ENCODE data around the gene PCCA. TPM values are rescaled to one million over a fixed set of nuclear protein-coding genes. Genes with fewer than 3 reads are reported as not detected.
A peak's percentile ranks its signal among the peaks of the same experiment; 100 is the strongest.
"Not testable (repeated sequence)": the region's sequence is repeated elsewhere in the genome, so short reads cannot be mapped to it uniquely, and the experiment has no call there.

PCCA gene, protein sequence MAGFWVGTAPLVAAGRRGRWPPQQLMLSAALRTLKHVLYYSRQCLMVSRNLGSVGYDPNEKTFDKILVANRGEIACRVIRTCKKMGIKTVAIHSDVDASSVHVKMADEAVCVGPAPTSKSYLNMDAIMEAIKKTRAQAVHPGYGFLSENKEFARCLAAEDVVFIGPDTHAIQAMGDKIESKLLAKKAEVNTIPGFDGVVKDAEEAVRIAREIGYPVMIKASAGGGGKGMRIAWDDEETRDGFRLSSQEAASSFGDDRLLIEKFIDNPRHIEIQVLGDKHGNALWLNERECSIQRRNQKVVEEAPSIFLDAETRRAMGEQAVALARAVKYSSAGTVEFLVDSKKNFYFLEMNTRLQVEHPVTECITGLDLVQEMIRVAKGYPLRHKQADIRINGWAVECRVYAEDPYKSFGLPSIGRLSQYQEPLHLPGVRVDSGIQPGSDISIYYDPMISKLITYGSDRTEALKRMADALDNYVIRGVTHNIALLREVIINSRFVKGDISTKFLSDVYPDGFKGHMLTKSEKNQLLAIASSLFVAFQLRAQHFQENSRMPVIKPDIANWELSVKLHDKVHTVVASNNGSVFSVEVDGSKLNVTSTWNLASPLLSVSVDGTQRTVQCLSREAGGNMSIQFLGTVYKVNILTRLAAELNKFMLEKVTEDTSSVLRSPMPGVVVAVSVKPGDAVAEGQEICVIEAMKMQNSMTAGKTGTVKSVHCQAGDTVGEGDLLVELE
- total RNA-seq, result 72.5 TPM
- long read RNA-seq, transcript PCCA-202 (24 exons, 2,494 nt), result major isoform, 80 of 97 reads
- long read RNA-seq, transcript PCCA-201 (23 exons, 2,418 nt), result minor isoform, 7 of 97 reads
- long read RNA-seq, partial matches to known transcripts, result 3 of 97 reads
- long read RNA-seq, other reads (novel, unspliced or antisense), result 7 of 97 reads

- peak; percentile 100 for ATAC-seq
- intact Hi-C loops (cut with micrococcal nuclease), result no loop called here
Measured at GRCh38 chr13:100088644-100089464, at the start of gene PCCA. Gene PCCA, plus strand, starts transcription at chr13:100089093. Its CDS starts 28 bp downstream, at chr13:100089121.

DNA sequence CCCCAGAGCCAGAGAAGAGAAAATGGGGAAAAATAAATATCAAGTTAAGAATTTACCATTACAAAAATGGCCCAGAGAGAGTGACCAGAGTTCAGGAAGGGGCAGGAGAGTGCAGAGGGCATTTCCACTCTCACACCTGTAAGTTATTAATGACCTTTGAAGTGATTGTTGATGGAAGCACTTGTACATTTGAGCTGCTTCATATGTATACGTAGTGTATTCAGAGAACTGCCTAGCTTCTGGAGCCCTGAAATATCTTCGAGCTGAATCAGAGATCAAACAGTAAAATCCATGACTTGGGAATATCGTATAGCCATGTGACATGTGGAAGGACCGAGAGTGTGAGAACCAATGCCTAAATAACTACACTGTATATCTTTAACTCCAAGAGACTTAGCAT, 49.2 kb upstream of the PCCA start:
- no peak for DNase-seq
- intact Hi-C loops (cut with micrococcal nuclease), result no loop called here
- no peak for ATAC-seq

More at GRCh38 chr13:100088644-100089464, at the start of gene PCCA:
- DNase-seq, result peak; percentile 96

DNA sequence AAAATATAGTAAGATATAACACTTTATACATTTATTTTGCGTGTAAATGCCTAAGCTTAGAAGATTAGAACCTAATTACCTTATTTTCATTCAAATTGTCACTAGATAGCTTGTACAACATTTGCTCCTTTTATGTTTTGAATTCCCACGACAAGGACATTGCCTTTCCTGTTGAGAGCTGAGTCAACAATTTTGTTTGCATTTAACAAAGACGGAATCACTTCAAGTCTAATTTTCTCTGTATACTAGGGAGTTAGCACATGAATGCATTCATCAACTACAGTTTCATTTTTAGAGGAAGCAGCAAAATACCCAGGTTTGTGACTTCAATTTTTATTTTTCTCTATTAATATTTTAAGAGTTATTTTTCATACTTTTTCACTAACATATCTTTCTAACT, 48.7 kb upstream of the PCCA start:
- intact Hi-C loops (cut with micrococcal nuclease), result no loop called here
- ATAC-seq (no peak), DNase-seq (no peak)

DNA sequence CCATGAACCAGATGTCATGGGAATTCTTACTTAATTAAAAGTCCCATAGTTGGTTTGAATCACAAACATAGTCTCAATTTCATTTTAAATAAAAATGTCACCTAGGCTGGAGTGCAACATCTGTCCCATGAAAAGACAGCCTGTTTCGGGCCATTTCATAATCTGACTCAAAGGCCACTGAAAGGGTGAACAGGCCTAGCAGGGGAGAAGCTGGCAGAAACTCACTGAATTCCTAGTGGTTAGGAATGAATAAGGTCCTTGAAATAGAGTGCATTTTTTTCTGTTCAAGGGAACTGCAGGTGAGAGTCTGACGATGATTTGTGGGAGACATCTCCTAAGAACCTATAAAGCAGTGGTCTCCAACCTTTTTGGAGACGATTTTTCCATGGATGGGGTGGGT, 44.0 kb upstream of the PCCA start:
- intact Hi-C loops (cut with micrococcal nuclease), result no loop called here
- DNase-seq, result no peak
- no peak for ATAC-seq

DNA sequence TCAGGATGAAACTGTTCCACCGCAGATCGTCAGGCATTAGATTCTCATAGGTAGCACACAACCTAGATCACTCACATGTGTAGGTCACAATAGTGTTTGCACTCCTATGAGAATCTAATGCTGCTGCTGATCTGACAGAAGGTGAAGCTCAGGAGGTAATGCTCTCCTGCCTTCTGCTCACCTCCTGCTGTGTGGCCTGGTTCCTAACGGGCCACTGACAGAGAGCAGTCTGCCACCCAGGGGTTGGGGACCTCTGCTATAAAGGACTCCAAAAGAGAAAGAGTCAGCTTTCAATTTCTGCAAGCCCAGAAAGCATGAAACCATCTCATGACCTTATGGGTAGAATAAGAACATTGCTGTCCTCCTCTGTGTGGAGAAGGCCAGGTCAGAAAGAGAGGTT, 43.5 kb upstream of the PCCA start:
- no peak for ATAC-seq
- intact Hi-C loops (cut with micrococcal nuclease), result no loop called here
- no peak for DNase-seq

DNA sequence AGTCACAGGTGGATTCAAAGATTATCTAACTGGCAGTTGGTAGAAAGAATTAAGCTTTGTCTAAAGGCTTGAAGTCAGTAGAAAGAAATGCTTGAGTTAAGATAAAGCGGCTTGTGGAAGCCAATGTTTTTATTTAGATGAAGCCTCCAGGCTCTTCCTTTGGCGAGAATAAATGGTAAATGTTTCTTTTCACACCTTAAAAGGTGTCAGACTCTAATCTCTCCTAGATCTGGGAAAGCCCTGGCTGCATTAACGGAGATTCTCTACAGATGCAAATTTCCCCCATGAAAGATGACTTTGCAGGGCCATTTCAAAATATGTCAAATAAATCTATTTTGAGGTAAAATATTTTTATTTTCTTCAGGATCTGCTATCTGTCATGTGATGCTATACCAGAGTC, 37.8 kb upstream of the PCCA start:
- no peak for DNase-seq

DNA sequence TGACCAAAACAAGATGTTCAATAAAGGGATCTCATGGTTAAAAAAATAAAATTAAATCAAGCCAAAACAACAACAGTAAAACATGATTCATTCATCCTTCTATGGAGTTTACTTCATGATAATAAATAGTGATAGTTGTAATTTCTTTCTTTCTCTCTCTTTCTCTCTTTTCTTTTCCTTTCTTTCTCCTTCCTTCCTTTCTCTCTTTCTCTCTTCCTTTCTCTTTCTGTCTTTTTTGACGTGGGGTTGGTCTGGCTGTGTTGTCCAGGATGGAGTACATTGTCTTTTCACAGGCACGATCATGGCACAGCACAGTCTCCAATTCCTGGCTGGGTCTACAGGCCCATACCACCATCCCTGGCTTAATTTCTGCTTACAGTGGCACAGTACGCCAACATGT, 29.1 kb upstream of the PCCA start:
- ATAC-seq (no peak), DNase-seq (no peak)
- intact Hi-C loops (cut with micrococcal nuclease), result no loop called here

More for the DNA sequence above, 37.8 kb upstream of the PCCA start:
- intact Hi-C loops (cut with micrococcal nuclease), result no loop called here
- ATAC-seq, result no peak

DNA sequence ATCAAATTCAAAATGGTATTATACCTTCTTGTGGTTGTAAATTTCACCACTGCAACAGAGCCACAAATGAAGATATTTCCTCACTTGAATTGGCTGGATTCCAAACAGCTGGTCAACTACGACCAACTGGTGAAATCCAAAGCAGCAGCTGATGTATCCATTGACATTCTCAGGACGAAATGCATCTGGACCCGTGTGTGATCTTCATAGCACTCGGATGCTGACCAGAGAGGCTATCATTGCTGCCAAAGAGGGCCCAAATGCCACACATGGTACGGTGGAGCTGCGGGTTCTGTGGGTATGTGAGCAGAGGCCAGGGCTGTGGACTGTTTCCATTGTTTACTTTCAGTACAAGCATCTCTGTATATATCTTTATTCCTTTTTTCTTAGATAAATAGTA, 25.6 kb upstream of the PCCA start:
- intact Hi-C loops (cut with micrococcal nuclease), result no loop called here
- ATAC-seq, result no peak
- no peak for DNase-seq

DNA sequence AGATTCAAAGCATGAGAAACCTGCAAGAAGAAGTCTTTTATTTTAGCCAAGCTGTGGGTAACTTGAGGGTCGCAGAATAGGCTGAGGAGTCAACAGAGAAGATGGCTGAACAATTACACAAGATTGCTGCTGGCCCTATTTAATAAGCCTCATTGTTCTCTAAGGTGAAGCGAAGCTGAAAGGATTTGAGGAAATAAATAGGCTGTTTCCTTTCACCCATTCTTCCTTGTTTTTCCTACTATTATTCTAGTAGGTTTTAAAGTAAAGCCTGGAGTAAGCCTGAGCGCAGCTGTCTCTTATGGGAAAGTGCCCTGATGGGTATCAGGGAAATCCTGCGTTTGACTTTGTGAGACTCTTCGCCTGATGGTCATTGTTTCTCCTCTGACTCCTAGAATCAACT, 25.0 kb upstream of the PCCA start:
- no peak for DNase-seq
- intact Hi-C loops (cut with micrococcal nuclease), result no loop called here

DNA sequence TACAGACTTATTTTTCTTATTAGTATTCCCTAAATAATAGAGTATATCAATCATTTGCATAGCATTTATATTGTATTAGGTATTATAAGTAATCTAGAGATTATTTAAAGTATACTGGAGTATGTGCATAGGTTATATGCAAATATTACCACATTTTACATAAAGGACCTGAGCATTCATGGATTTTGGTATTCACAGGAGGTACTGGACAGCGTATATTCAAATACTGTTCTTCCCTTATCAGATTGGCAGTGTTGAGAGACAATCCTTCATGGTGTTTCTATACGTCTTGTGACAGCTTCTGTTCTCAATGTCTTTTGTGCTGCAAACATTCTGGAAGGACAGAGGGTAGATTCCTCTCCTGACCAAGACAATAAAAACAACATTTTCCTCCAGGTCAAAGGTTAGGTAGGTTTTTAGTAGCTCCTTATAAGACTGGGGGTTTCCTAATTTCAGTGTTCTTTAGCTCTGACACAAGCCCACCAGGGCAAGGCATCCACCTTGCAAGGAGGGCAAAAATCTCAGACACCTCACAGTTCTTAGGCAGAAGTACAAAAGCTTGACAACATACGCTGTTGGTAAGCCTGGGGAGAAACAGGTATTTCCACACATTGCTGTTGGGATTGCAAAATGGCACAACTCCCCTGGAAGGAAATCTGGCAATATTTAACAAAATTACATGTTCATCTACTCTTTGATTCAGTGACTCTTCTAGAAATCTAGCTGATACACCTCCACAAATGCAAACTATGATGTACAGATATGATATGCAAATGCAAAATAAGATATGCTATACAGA, 20.6 kb upstream of the PCCA start:
- DNase-seq, result no peak
- no peak for ATAC-seq
- intact Hi-C loops (cut with micrococcal nuclease), result no loop called here

More for the DNA sequence above, 25.0 kb upstream of the PCCA start:
- no peak for ATAC-seq

DNA sequence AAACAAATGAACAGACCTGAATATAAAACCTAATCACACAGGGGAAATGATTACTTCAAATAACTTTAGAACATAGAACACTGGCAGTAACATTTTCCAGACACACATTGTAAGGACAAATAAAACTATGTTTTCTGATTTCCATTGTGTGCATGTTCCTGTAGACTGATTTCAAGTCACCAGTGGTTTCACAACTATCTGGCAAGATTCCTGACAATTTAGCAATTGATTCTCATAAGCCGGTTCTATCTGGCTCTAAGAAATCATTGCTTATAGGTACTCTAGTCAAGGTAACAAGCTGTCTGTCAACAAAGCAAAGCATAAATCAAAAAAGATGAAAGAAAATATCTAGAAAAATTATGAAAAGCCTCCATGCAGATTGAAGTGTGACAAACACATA, 19.6 kb upstream of the PCCA start:
- DNase-seq (no peak), ATAC-seq (no peak)
- intact Hi-C loops (cut with micrococcal nuclease), result no loop called here

DNA sequence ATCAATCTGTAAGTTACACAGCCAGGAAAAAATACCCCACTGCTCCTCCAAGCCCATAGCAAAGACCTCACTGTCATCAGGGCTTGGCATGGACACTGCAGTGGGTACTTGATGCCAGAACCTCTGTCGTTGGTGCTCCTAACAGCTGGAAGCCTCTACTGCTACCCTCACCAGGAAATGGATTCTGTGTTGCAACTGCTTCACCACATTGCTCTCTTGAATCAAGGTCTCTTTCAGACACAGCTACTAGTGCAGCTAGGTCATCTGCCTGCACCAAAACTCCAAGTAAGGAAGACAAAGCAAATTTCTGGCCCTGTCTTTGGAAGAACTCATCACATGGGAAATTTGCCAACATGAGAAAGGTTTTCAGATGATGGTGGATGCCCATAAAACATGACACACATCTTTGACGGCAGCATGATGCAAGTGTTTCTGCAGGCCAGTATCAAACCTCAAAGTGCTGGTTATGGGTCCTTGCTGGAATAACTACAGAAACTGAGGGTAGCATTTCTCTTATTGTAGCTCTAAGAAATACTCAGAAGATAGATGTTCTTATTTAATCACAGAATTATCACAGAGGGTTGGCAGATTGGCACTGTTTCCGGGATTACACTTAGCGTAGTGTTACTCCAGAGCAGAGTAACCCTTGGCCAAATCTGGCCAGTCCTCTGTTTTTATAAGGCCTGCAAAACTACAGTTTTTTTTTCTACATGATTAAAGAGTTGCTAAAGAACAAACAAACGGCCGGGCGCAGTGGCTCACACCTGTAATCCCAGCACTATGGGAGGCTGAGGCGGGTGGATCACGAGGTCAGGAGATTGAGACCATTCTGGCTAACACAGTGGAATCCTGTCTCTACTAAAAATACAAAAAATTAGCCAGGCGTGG, 12.9 kb upstream of the PCCA start:
- intact Hi-C loops (cut with micrococcal nuclease), result no loop called here
- ATAC-seq, result no peak
- DNase-seq, result no peak

DNA sequence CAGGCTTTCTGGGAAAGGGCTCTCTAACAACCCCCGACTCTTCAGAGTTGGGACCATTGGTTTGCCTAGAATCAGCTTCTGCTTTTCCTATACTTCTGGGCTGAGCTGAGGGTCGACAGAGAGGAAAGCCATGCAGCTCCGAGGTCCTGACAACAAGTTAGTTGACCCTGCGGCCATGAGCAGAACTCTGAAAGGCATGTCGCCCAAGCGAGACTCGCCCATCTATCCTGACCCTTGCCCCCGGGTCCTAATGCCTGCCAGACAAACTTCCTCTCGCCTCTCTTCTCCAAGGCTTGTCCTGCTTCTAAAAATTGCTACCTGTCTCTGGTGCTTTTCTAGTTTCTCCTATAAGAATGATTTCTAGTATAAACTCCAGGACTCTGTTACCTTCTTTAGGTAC, 9.9 kb upstream of the PCCA start:
- ATAC-seq; DNase-seq; intact Hi-C loops (cut with micrococcal nuclease): not testable (repeated sequence)

DNA sequence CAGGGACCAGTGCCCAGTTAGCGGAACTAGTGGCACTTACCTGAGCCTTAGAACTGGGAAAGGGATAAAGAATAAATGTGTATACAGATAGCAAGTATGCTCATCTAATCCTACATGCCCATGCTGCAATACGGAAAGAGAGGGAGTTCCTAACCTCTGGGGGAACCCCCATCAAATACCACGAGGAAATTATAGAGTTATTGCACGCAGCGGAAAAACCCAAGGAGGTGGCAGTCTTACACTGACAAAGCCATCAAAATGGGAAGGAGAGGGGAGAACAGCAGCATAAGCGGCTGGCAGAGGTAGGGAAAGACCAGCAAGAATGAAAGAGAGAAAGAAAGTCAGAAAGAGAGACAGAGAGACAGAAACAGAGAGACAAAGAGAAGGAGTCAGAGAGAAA, 5.5 kb upstream of the PCCA start:
- ATAC-seq; intact Hi-C loops (cut with micrococcal nuclease); DNase-seq: not testable (repeated sequence)

- intact Hi-C loops (cut with micrococcal nuclease), result no loop called here
- DNase-seq (no peak), ATAC-seq (peak; percentile 8)
Measured at GRCh38 chr13:100088273-100088643, 635 bp upstream of the PCCA start.

DNA sequence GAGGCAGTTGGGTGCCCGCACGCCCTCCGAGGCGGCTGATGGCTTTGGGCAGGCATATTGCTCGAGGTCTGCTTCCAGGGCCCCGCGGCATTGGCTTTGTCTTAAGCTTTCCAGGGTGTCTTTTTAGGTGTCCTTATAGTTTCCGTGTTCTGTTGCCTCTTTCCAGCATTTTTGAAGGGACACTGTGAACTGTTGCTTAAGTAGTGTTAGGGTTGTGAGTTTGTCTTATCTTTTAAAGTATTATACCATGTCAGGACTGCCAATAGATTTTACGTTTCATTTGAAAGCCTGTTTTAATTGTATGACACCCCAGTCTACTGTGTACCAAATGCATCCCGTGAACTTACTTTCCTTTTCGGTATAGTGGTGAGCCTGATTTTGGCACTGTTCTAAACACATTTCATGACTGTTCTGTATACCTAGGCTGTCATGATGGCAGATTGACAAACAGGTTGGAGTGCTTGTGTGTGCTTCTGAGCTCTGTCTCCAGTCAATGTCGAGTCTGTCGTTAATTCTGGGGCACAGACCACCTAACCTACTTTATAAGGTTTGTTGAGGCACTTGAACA, 656 bp downstream of the PCCA start:
- no peak for DNase-seq
- no peak for ATAC-seq
- intact Hi-C loops (cut with micrococcal nuclease), result no loop called here

GRCh38 chr13:100090861-100091260, 2.0 kb downstream of the PCCA start:
- ATAC-seq (no peak), DNase-seq (no peak)
- intact Hi-C loops (cut with micrococcal nuclease), result no loop called here
